ENCODE data around the gene CYP2B6. TPM values are rescaled to one million over a fixed set of nuclear protein-coding genes. Genes with fewer than 3 reads are reported as not detected.
A peak's percentile ranks its signal among the peaks of the same experiment; 100 is the strongest.
"Not testable (repeated sequence)": the region's sequence is repeated elsewhere in the genome, so short reads cannot be mapped to it uniquely, and the experiment has no call there.

The CYP2B6 gene
- total RNA-seq, 2 donors from 2014 or later = 2.6 to 4.6 TPM

- H3K9ac ChIP-seq (ENCODE audit: low read depth in 2 of 2, low read length in 2 of 2) = no peak overlapping the region
- intact Hi-C loops (cut with DNase I) = no loop called here
- no peaks in the 10 kb centered on the region for H3K27me3 ChIP-seq
- H3K9me3 ChIP-seq = no peaks in the 10 kb centered on the region
- H3K36me3 ChIP-seq = no peaks in the 10 kb centered on the region
- no peak overlapping the region for H3K4me3 ChIP-seq
- no peak for DNase-seq
- H3K4me1 ChIP-seq = no peaks in the 10 kb centered on the region
- H3K27ac ChIP-seq = no peak overlapping the region
- TF ChIP-seq, protein P1, sequence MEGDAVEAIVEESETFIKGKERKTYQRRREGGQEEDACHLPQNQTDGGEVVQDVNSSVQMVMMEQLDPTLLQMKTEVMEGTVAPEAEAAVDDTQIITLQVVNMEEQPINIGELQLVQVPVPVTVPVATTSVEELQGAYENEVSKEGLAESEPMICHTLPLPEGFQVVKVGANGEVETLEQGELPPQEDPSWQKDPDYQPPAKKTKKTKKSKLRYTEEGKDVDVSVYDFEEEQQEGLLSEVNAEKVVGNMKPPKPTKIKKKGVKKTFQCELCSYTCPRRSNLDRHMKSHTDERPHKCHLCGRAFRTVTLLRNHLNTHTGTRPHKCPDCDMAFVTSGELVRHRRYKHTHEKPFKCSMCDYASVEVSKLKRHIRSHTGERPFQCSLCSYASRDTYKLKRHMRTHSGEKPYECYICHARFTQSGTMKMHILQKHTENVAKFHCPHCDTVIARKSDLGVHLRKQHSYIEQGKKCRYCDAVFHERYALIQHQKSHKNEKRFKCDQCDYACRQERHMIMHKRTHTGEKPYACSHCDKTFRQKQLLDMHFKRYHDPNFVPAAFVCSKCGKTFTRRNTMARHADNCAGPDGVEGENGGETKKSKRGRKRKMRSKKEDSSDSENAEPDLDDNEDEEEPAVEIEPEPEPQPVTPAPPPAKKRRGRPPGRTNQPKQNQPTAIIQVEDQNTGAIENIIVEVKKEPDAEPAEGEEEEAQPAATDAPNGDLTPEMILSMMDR (IDR thresholded peaks at IDR 0.05) = no peak
Observed at GRCh38 chr19:41050426-41050825, 59.3 kb downstream of the CYP2B6 start.

GRCh38 chr19:41052162-41052561, 61.1 kb downstream of the CYP2B6 start:
- intact Hi-C loops (cut with DNase I); H3K27me3 ChIP-seq; DNase-seq; H3K36me3 ChIP-seq; H3K9ac ChIP-seq (ENCODE audit: low read depth in 2 of 2, low read length in 2 of 2); H3K4me3 ChIP-seq; H3K4me1 ChIP-seq; H3K27ac ChIP-seq; H3K9me3 ChIP-seq: not testable (repeated sequence)

DNA sequence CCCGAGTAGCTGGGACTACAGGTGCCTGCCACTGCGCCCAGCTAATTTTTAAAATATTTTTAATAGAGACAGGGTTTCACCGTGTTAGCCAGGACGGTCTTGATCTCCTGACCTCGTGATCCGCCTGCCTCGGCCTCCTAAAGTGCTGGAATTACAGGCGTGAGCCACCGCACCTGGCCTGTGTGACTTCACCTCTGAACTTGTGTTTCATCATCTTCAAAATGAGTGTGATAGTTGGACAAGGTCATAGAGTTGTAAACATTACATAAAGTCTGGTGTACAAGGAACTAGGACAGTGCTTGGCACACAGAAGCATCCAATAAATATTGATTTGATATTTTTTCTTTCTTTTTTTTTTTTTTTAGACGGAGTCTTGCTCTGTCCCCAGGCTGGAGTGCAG, 62.2 kb downstream of the CYP2B6 start:
- H3K4me1 ChIP-seq; H3K27me3 ChIP-seq; DNase-seq; H3K4me3 ChIP-seq; intact Hi-C loops (cut with DNase I); H3K9ac ChIP-seq (ENCODE audit: low read depth in 2 of 2, low read length in 2 of 2); H3K27ac ChIP-seq; H3K36me3 ChIP-seq; H3K9me3 ChIP-seq: not testable (repeated sequence)

DNA sequence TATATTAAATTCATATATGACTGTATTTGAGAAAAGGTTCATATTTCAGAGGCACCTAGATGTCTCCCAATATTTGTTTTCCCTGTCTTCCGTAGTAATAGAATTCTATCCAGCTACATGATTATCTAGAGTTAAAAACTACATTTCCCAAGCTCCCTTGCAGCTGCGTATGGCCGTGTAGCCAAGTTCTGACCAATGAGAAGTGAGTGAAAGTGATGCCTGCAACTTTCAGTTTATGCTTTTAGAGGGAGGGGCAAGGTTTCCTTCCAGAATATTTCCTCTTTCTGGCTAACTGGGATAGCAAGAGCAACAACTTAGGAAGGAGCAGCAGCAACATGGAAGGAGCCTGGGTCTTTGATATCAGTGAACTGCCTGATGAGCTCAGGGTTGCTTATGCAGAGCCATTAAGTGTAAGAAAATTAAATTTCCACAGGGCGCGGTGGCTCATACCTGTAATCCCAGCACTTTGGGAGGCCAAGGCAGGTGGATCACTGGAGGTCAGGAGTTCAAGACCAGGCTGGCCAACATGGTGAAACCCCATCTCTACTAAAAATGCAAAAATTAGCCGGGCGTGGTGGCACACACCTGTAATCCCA, 74.0 kb downstream of the CYP2B6 start:
- DNase-seq = peak; percentile 19
- no peaks in the 10 kb centered on the region for H3K4me1 ChIP-seq
- H3K27me3 ChIP-seq = no peaks in the 10 kb centered on the region
- intact Hi-C loops (cut with DNase I) = no loop called here
- no peaks in the 10 kb centered on the region for H3K9me3 ChIP-seq
- no peak overlapping the region for H3K27ac ChIP-seq
- H3K4me3 ChIP-seq = no peak overlapping the region
- TF ChIP-seq, protein P1 (IDR thresholded peaks at IDR 0.05) = no peak
- no peaks in the 10 kb centered on the region for H3K36me3 ChIP-seq
- H3K9ac ChIP-seq (ENCODE audit: low read depth in 2 of 2, low read length in 2 of 2) = no peak overlapping the region

Other genes starting within 250 kb of the CYP2B6 start
- gene ACTMAP, start 240.8 kb upstream of the CYP2B6 start, total RNA-seq = 10 to 100 TPM; 11.1 to 18.7 TPM
- 100 to 1,000 TPM in 1 of 2 donors, 10 to 100 TPM in 1; 56.0 to 126 TPM for gene SNRPA, start 240.1 kb upstream of the CYP2B6 start, total RNA-seq
- gene MIA, start 215.8 kb upstream of the CYP2B6 start, total RNA-seq = 1 to 10 TPM; 1.0 to 3.6 TPM
- 10 to 100 TPM; 42.3 to 53.4 TPM for gene RAB4B, start 213.0 kb upstream of the CYP2B6 start, total RNA-seq
- 10 to 100 TPM; 67.3 to 87.8 TPM for gene EGLN2, start 192.1 kb upstream of the CYP2B6 start, total RNA-seq
- 1 to 10 TPM in 1 of 2 donors, not detected in 1; 1.4 TPM for gene CYP2A6, start 140.8 kb upstream of the CYP2B6 start, total RNA-seq
- gene CYP2A7, start 109.1 kb upstream of the CYP2B6 start, total RNA-seq = under 1 TPM in 1 of 2 donors, not detected in 1; 0.37 TPM
- gene CYP2A13, start 97.2 kb downstream of the CYP2B6 start, total RNA-seq = not detected
- gene CYP2F1, start 123.2 kb downstream of the CYP2B6 start, total RNA-seq = not detected
- gene CYP2S1, start 201.9 kb downstream of the CYP2B6 start, total RNA-seq = 100 to 1,000 TPM; 114 to 152 TPM
- gene AXL, start 227.9 kb downstream of the CYP2B6 start, total RNA-seq = 10 to 100 TPM in 1 of 2 donors, 1 to 10 TPM in 1; 6.2 to 21.4 TPM

Data from colonic mucosa (tissue), 4 donors.